GM12878 (cell line): ENCODE measurements around the gene EEIG2. TPM values are rescaled to one million over a fixed set of nuclear protein-coding genes. Genes with fewer than 3 reads are reported as not detected.

ENCODE experiments used
- ATAC-seq: fragments of 200-7000 bp; cut with Tn5 transposase; 3 replicates; pipeline ENCODE4 v1.9.1; 2020; ENCODE audit warnings: mild to moderate bottlenecking, moderate library complexity
- BruUV-seq: library from RNA; stranded (reverse); fragments of 400-500 nt; replicated peaks from 2 replicates; lab custom pipeline; 2021; lab: Mats Ljungman, UMichigan
- CTCF ChIA-PET: fragments of 300-600 bp; sonication (Branson Sonifier 250); formaldehyde crosslinking; extraction: SDS; loops from one replicate; lab custom pipeline; 2021; ENCODE audit warnings: inconsistent platforms; lab: Yijun Ruan, JAX
- POLR2A ChIA-PET: fragments of 350-600 bp; formaldehyde crosslinking; extraction: SDS; loops from one replicate; lab custom pipeline; 2021; ENCODE audit warnings: inconsistent platforms; lab: Charles Lee
- RAD21 ChIA-PET: fragments of 300-600 bp; sonication (Branson Sonifier 250); formaldehyde crosslinking; loops from one replicate; lab custom pipeline; 2023; ENCODE audit warnings: antibody characterized with exemption; ENCODE audit not compliant: unreplicated experiment; lab: Charles Lee
- SMC1A ChIA-PET: fragments of 300-600 bp; sonication (Branson Sonifier 250); formaldehyde crosslinking; loops from one replicate; lab custom pipeline; 2023; ENCODE audit not compliant: unreplicated experiment, uncharacterized antibody; lab: Charles Lee
- DNase-seq: peaks from one replicate; pipeline ENCODE4 v3.0.0-alpha.2; 2011; ENCODE audit warnings: low read depth, low spot score
- FAIRE-seq: peaks from 3 replicates; lab custom pipeline; 2011; peaks lifted over from hg19 to GRCh38; lab: Jason Lieb, UNC
- H2AFZ ChIP-seq: 2 replicates; pipeline ENCODE4 v1.6.0; 2011; ENCODE audit warnings: low read depth, low read length, control low read depth; ENCODE audit not compliant: control insufficient read depth
- H3K27ac ChIP-seq: 2 replicates; pipeline ENCODE4 v1.5.1; 2011; ENCODE audit warnings: control low read depth; ENCODE audit not compliant: control insufficient read depth, insufficient read depth
- H3K27me3 ChIP-seq, 2 experiments: replicated peaks in 1 of 2; 2 replicates each; pipeline versions ENCODE4 v1.6.0 to v1.6.1; 2011; ENCODE audit warnings: low read length in 1 of 2; ENCODE audit not compliant: control insufficient read depth in 2 of 2, insufficient read depth in 2 of 2
- H3K36me3 ChIP-seq, 2 experiments: 2 replicates each; pipeline ENCODE4 v1.5.1; 2011; ENCODE audit warnings: low read length in 1 of 2; ENCODE audit not compliant: control insufficient read depth in 2 of 2, insufficient read depth in 2 of 2
- H3K4me1 ChIP-seq: 2 replicates; pipeline ENCODE4 v1.6.1; 2011; ENCODE audit warnings: mild to moderate bottlenecking, low read length, moderate library complexity, mixed read lengths; ENCODE audit not compliant: control insufficient read depth, insufficient read depth
- H3K4me2 ChIP-seq: 2 replicates; pipeline ENCODE4 v1.6.0; 2011; ENCODE audit warnings: control low read depth; ENCODE audit not compliant: control insufficient read depth, insufficient read depth
- H3K4me3 ChIP-seq: fragments of 200-600 bp; sonication (generic); 2 replicates; pipeline ENCODE4 v1.5.1; 2016
- H3K79me2 ChIP-seq: 2 replicates; pipeline ENCODE4 v1.6.0; 2011; ENCODE audit warnings: low read length; ENCODE audit not compliant: control insufficient read depth, insufficient read depth
- H3K9ac ChIP-seq: 2 replicates; pipeline ENCODE4 v1.8.0; 2011; ENCODE audit warnings: low read length, control low read depth, mixed read lengths; ENCODE audit not compliant: control insufficient read depth, insufficient read depth
- H3K9me3 ChIP-seq: replicated peaks from 3 replicates; pipeline ENCODE4 v1.5.1; 2011; ENCODE audit warnings: mild to moderate bottlenecking, low read length; ENCODE audit not compliant: control insufficient read depth, insufficient read depth
- H4K20me1 ChIP-seq: 2 replicates; pipeline ENCODE4 v1.6.0; 2011; ENCODE audit not compliant: control insufficient read depth, insufficient read depth
- CBX3 ChIP-seq: fragments of 200-600 bp; sonication (generic); IDR thresholded peaks from 2 replicates; pipeline ENCODE4 v1.6.1; 2016; ENCODE audit warnings: low read depth, borderline replicate concordance
- ELK1 ChIP-seq: IDR thresholded peaks from 2 replicates; pipeline ENCODE4 v1.6.1; 2012; ENCODE audit warnings: low read depth, low read length, improper control_type of control experiment
- KAT2A ChIP-seq: conservative IDR thresholded peaks from 2 replicates; pipeline ENCODE4 v1.6.1; 2011; ENCODE audit warnings: low read depth, low read length; ENCODE audit not compliant: control insufficient read depth
- PAX5 ChIP-seq: IDR thresholded peaks from 2 replicates; pipeline ENCODE4 v1.6.1; 2011; ENCODE audit warnings: low read depth, low read length, borderline replicate concordance
- POLR2A ChIP-seq: IDR thresholded peaks from 2 replicates; pipeline ENCODE4 v1.6.1; 2011; ENCODE audit warnings: low read depth, mild to moderate bottlenecking, low read length
- RUNX3 ChIP-seq: IDR thresholded peaks from 2 replicates; pipeline ENCODE4 v1.6.1; 2012; ENCODE audit warnings: low read length, inconsistent platforms
- ZNF217 ChIP-seq: fragments of 450-650 bp; IDR thresholded peaks from 2 replicates; pipeline ENCODE4 v1.6.1; 2017; ENCODE audit warnings: antibody characterized with exemption, mild to moderate bottlenecking
- WGBS: methylation state at CpG from one replicate; pipeline ENCODE4 v1.1.6; 2016; ENCODE audit warnings: low lambda C conversion rate; ENCODE audit not compliant: insufficient replicate concordance, insufficient coverage; ENCODE audit errors: missing lambda C conversion rate; 5-methylcytosine and 5-hydroxymethylcytosine counted together
- in situ Hi-C: fragments of 300-500 bp; cut with MboI; formaldehyde crosslinking; loops from 9 replicates; pipeline ENCODE4 v1.14.3; 2018; ENCODE audit warnings: mixed read lengths
- intact Hi-C: fragments of 100-400 bp; cut with micrococcal nuclease; formaldehyde crosslinking; loops from one replicate; pipeline ENCODE4 v1.14.2; 2022; ENCODE audit not compliant: unreplicated experiment
- polyA plus RNA-seq, 11 experiments: library from polyadenylated mRNA; depleted of rRNA in 4 of 11; unstranded in 6 of 11; stranded (reverse) in 5 of 11; fragments of >200 nt; fragmentation: Nextera tagmentation in 4 of 11; fragmentation: Illumina TruSeq in 1 of 11; extraction: Ambion mirVana in 4 of 11; extraction: Trizol in 1 of 11; gene quantifications; 1 replicate in 1 of 11; 2 replicates in 10 of 11; pipeline versions ENCODE4 v1.2.1 to v1.2.3, GENCODE V29; 2011 to 2016; ENCODE audit warnings: inconsistent platforms in 2 of 11, missing spikeins in 2 of 11, low read depth in 1 of 11
- total RNA-seq, 4 experiments: library from RNA; depleted of rRNA in 3 of 4; stranded (reverse); fragments of >200 nt in 3 of 4; fragmentation: Illumina TruSeq in 1 of 4; extraction: Trizol in 1 of 4; gene quantifications; 2 replicates each; pipeline versions ENCODE4 v1.2.1 to v1.2.3, GENCODE V29; 2013 to 2021
- TF ChIP-seq, protein P1 (sequence below): fragments of 450-650 bp; IDR thresholded peaks from 2 replicates; pipeline ENCODE4 v1.6.1; 2016; ENCODE audit warnings: mild to moderate bottlenecking, moderate library complexity, borderline replicate concordance
- TF ChIP-seq, protein P2 (sequence below): fragments of 450-650 bp; IDR thresholded peaks from 2 replicates; pipeline ENCODE4 v1.6.1; 2017; ENCODE audit warnings: antibody characterized with exemption, mild to moderate bottlenecking, moderate library complexity
- TF ChIP-seq, protein P3 (sequence below): fragments of 450-650 bp; IDR thresholded peaks from 2 replicates; pipeline ENCODE4 v1.6.1; 2016; ENCODE audit warnings: mild to moderate bottlenecking
- TF ChIP-seq, protein P4 (sequence below): IDR thresholded peaks from 2 replicates; pipeline ENCODE4 v1.6.1; 2012; ENCODE audit warnings: low read depth, low read length, improper control_type of control experiment
- TF ChIP-seq, protein P5 (sequence below): IDR thresholded peaks from 2 replicates; pipeline ENCODE4 v1.6.1; 2011; ENCODE audit warnings: mild to moderate bottlenecking, low read depth, low read length, moderate library complexity; ENCODE audit not compliant: insufficient replicate concordance

Gene EEIG2
- total and polyA plus RNA-seq, 10 of the 15 experiments (the other 5 are each of a cell fraction or from before 2014, with no cell fraction given), result 1.4 to 17.2 (median 9.8) TPM

- ChIA-PET SMC1A (interaction anchor here (1.0 to 1.8 kb wide), 2 partner anchors 15 to 33 kb away, joined by 5 read pairs; partner anchors contain the start of gene EEIG2), CTCF (interaction anchor here (2.0 kb wide), 1 partner anchor 32 kb away, joined by 7 read pairs; the partner anchor contains the start of gene EEIG2), POLR2A (no interaction called here), RAD21 (no interaction called here)
- Histone ChIP-seq H3K79me2 (no peaks in the 10 kb centered on the region), H2AFZ (no peak overlapping the region), H3K27ac (no peak overlapping the region), H3K4me1 (no peaks in the 10 kb centered on the region), H3K36me3 (no peaks in the 10 kb centered on the region), H4K20me1 (no peaks in the 10 kb centered on the region), H3K9me3 (no peaks in the 10 kb centered on the region; the same call in 1 of the 3 replicates), H3K4me3 (no peak overlapping the region), H3K27me3 (no peaks in the 10 kb centered on the region), H3K4me2 (no peak overlapping the region), H3K9ac (no peak overlapping the region)
- TF ChIP-seq, protein P1, sequence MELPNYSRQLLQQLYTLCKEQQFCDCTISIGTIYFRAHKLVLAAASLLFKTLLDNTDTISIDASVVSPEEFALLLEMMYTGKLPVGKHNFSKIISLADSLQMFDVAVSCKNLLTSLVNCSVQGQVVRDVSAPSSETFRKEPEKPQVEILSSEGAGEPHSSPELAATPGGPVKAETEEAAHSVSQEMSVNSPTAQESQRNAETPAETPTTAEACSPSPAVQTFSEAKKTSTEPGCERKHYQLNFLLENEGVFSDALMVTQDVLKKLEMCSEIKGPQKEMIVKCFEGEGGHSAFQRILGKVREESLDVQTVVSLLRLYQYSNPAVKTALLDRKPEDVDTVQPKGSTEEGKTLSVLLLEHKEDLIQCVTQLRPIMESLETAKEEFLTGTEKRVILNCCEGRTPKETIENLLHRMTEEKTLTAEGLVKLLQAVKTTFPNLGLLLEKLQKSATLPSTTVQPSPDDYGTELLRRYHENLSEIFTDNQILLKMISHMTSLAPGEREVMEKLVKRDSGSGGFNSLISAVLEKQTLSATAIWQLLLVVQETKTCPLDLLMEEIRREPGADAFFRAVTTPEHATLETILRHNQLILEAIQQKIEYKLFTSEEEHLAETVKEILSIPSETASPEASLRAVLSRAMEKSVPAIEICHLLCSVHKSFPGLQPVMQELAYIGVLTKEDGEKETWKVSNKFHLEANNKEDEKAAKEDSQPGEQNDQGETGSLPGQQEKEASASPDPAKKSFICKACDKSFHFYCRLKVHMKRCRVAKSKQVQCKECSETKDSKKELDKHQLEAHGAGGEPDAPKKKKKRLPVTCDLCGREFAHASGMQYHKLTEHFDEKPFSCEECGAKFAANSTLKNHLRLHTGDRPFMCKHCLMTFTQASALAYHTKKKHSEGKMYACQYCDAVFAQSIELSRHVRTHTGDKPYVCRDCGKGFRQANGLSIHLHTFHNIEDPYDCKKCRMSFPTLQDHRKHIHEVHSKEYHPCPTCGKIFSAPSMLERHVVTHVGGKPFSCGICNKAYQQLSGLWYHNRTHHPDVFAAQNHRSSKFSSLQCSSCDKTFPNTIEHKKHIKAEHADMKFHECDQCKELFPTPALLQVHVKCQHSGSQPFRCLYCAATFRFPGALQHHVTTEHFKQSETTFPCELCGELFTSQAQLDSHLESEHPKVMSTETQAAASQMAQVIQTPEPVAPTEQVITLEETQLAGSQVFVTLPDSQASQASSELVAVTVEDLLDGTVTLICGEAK, result no peak
- TF ChIP-seq ELK1, result no peak
- TF ChIP-seq, protein P2, sequence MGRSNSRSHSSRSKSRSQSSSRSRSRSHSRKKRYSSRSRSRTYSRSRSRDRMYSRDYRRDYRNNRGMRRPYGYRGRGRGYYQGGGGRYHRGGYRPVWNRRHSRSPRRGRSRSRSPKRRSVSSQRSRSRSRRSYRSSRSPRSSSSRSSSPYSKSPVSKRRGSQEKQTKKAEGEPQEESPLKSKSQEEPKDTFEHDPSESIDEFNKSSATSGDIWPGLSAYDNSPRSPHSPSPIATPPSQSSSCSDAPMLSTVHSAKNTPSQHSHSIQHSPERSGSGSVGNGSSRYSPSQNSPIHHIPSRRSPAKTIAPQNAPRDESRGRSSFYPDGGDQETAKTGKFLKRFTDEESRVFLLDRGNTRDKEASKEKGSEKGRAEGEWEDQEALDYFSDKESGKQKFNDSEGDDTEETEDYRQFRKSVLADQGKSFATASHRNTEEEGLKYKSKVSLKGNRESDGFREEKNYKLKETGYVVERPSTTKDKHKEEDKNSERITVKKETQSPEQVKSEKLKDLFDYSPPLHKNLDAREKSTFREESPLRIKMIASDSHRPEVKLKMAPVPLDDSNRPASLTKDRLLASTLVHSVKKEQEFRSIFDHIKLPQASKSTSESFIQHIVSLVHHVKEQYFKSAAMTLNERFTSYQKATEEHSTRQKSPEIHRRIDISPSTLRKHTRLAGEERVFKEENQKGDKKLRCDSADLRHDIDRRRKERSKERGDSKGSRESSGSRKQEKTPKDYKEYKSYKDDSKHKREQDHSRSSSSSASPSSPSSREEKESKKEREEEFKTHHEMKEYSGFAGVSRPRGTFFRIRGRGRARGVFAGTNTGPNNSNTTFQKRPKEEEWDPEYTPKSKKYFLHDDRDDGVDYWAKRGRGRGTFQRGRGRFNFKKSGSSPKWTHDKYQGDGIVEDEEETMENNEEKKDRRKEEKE, result no peak
- no peak for TF ChIP-seq POLR2A
- no peak for TF ChIP-seq KAT2A
- no peak for TF ChIP-seq ZNF217
- no peak for TF ChIP-seq PAX5
- TF ChIP-seq RUNX3, result no peak
- TF ChIP-seq, protein P3, sequence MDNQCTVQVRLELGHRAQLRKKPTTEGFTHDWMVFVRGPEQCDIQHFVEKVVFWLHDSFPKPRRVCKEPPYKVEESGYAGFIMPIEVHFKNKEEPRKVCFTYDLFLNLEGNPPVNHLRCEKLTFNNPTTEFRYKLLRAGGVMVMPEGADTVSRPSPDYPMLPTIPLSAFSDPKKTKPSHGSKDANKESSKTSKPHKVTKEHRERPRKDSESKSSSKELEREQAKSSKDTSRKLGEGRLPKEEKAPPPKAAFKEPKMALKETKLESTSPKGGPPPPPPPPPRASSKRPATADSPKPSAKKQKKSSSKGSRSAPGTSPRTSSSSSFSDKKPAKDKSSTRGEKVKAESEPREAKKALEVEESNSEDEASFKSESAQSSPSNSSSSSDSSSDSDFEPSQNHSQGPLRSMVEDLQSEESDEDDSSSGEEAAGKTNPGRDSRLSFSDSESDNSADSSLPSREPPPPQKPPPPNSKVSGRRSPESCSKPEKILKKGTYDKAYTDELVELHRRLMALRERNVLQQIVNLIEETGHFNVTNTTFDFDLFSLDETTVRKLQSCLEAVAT, result no peak
- TF ChIP-seq CBX3, result no peak
- TF ChIP-seq, protein P4, sequence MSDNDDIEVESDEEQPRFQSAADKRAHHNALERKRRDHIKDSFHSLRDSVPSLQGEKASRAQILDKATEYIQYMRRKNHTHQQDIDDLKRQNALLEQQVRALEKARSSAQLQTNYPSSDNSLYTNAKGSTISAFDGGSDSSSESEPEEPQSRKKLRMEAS, result no peak
- TF ChIP-seq, protein P5, sequence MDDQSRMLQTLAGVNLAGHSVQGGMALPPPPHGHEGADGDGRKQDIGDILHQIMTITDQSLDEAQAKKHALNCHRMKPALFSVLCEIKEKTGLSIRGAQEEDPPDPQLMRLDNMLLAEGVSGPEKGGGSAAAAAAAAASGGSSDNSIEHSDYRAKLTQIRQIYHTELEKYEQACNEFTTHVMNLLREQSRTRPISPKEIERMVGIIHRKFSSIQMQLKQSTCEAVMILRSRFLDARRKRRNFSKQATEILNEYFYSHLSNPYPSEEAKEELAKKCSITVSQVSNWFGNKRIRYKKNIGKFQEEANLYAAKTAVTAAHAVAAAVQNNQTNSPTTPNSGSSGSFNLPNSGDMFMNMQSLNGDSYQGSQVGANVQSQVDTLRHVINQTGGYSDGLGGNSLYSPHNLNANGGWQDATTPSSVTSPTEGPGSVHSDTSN, result no peak
- WGBS, result 42% methylated on average over 2 of the region's 2 CpGs
- no peak for FAIRE-seq
- intact Hi-C loops (no loop called here), in situ Hi-C loops (loop anchor here (25.0 kb wide), 1 partner anchor 1066 kb away; no protein-coding TSS in a partner anchor)
- no TSS peak for BruUV-seq
- no peak for ATAC-seq
- DNase-seq, result no peak
Measured at GRCh38 chr1:108527837-108528236, 32.1 kb upstream of the EEIG2 start.
